Testis (tissue), 3 donors: ENCODE results near the gene EMX2. TPM values are rescaled to one million over a fixed set of nuclear protein-coding genes. Genes with fewer than 3 reads are reported as not detected.

ENCODE experiments used
- DNase-seq: peaks from one replicate; pipeline ENCODE4 v3.0.0-alpha.2; 2019
- H3K27ac ChIP-seq, 2 donors: fragments of 200-600 bp; sonication (generic); one replicate each; pipeline ENCODE4 v1.5.1; 2019
- H3K27me3 ChIP-seq: fragments of 200-600 bp; sonication (generic); one replicate; pipeline ENCODE4 v1.5.1; 2019
- H3K36me3 ChIP-seq: fragments of 200-600 bp; sonication (generic); one replicate; pipeline ENCODE4 v1.5.1; 2017; ENCODE audit warnings: low read depth; ENCODE audit errors: missing control alignments
- H3K4me1 ChIP-seq: fragments of 200-600 bp; sonication (generic); one replicate; pipeline ENCODE4 v1.5.1; 2019
- H3K4me3 ChIP-seq, 2 donors: fragments of 200-600 bp; sonication (generic); one replicate each; pipeline ENCODE4 v1.5.1; 2017 to 2019
- H3K9me3 ChIP-seq: fragments of 200-600 bp; sonication (generic); one replicate; pipeline ENCODE4 v1.5.1; 2017
- CTCF ChIP-seq, 3 experiments: fragments of 450-650 bp in 2 of 3; fragments of 200-600 bp in 1 of 3; sonication (generic) in 1 of 3; IDR thresholded peaks; one replicate each; pipeline ENCODE4 v1.5.1; 2016 to 2019; ENCODE audit warnings: antibody characterized with exemption in 3 of 3, mild to moderate bottlenecking in 2 of 3, moderate library complexity in 1 of 3
- POLR2A ChIP-seq: fragments of 450-650 bp; IDR thresholded peaks from one replicate; pipeline ENCODE4 v1.6.1; 2017; ENCODE audit warnings: antibody characterized with exemption, mild to moderate bottlenecking, moderate library complexity
- WGBS, 2 donors: methylation state at CpG; one replicate each; pipeline ENCODE4 v1.1.5; 2018; 5-methylcytosine and 5-hydroxymethylcytosine counted together
- intact Hi-C: fragments of 100-400 bp; cut with DNase I; formaldehyde crosslinking; loops from one replicate; pipeline ENCODE4 v1.15.1; 2023; ENCODE audit warnings: low total_unique reads
- polyA plus RNA-seq: library from polyadenylated mRNA; stranded (reverse); fragments of 350-450 nt; fragmentation: Illumina TruSeq; extraction: RNeasy Lipid Tissue Mini Kit (QIAGEN cat#74804); gene quantifications from one replicate; pipeline ENCODE4 v1.2.3, GENCODE V29; 2014; ENCODE audit warnings: low read depth, low replicate concordance; ENCODE audit not compliant: insufficient read depth
- total RNA-seq, 2 donors: library from RNA; depleted of rRNA; stranded (reverse); fragments of >200 nt; gene quantifications; one replicate each; pipeline ENCODE4 v1.2.3, GENCODE V29; 2016

The EMX2 gene
- total and polyA plus RNA-seq, 3 donors from 2014 or later: 1.5 to 6.9 (median 1.9) TPM

- Histone ChIP-seq H3K4me1 (no peaks in the 10 kb centered on the region), H3K27me3 (no peaks in the 10 kb centered on the region), H3K9me3 (no peaks in the 10 kb centered on the region), H3K36me3 (no peaks in the 10 kb centered on the region), H3K4me3 (no peak overlapping the region), H3K27ac (no peak overlapping the region)
- intact Hi-C loops: no loop called here
- no peak for TF ChIP-seq POLR2A
- no peak for TF ChIP-seq CTCF (IDR thresholded peaks at IDR 0.05)
- DNase-seq: no peak
- 72 to 89% methylated on average over 5 of the region's 5 CpGs for WGBS, 2 donors
Measured at GRCh38 chr10:117514971-117515370, 27.6 kb upstream of the EMX2 start.

- no peaks in the 10 kb centered on the region for H3K4me1 ChIP-seq
- TF ChIP-seq CTCF (IDR thresholded peaks at IDR 0.05) (no peak), POLR2A (no peak)
- H3K27ac ChIP-seq: no peak overlapping the region
- intact Hi-C loops: no loop called here
- WGBS, 2 donors: 67 to 68% methylated on average over 6 of the region's 6 CpGs
- H3K4me3 ChIP-seq: no peak overlapping the region
- H3K27me3 ChIP-seq: no peaks in the 10 kb centered on the region
- H3K36me3 ChIP-seq: no peaks in the 10 kb centered on the region
- DNase-seq: no peak
- no peaks in the 10 kb centered on the region for H3K9me3 ChIP-seq
Measured at GRCh38 chr10:117516681-117517080, 25.9 kb upstream of the EMX2 start.

DNA sequence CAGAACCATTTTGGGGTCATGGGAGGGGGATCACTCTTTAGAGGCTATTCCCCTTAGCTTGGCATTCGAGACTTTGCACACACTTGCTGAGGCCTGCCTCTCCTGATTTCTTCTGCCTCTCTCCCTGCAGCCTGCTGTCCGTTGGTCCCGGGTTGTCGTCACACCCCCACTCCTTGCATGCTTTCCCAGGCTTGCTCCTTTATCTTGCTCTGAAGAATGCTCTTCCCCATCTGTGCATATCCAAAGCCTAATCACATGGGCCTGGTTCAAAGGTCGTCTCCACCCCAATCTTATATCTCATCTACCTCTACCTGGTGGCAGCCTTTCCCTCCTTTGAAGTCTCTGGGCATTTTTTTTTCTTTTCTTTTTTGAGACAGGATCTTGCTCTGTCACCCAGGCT is 24.3 kb upstream of the EMX2 start:
- intact Hi-C loops: no loop called here
- WGBS, 2 donors: 70 to 80% methylated on average over 5 of the region's 5 CpGs
- H3K9me3 ChIP-seq: no peaks in the 10 kb centered on the region
- H3K4me3 ChIP-seq: no peak overlapping the region
- no peaks in the 10 kb centered on the region for H3K36me3 ChIP-seq
- H3K27me3 ChIP-seq: no peaks in the 10 kb centered on the region
- DNase-seq: no peak
- no peak overlapping the region for H3K27ac ChIP-seq
- no peak for TF ChIP-seq CTCF (IDR thresholded peaks at IDR 0.05)
- TF ChIP-seq POLR2A: no peak
- H3K4me1 ChIP-seq: no peaks in the 10 kb centered on the region

- Histone ChIP-seq H3K9me3 (no peaks in the 10 kb centered on the region), H3K36me3 (no peaks in the 10 kb centered on the region), H3K27me3 (no peaks in the 10 kb centered on the region), H3K4me1 (no peaks in the 10 kb centered on the region), H3K27ac (no peak overlapping the region), H3K4me3 (no peak overlapping the region)
- DNase-seq: no peak
- TF ChIP-seq CTCF (IDR thresholded peaks at IDR 0.05): no peak
- TF ChIP-seq POLR2A: no peak
- WGBS, 2 donors: 62 to 64% methylated on average over 8 of the region's 8 CpGs
- intact Hi-C loops: no loop called here
Measured at GRCh38 chr10:117519286-117519685, 23.3 kb upstream of the EMX2 start.

DNA sequence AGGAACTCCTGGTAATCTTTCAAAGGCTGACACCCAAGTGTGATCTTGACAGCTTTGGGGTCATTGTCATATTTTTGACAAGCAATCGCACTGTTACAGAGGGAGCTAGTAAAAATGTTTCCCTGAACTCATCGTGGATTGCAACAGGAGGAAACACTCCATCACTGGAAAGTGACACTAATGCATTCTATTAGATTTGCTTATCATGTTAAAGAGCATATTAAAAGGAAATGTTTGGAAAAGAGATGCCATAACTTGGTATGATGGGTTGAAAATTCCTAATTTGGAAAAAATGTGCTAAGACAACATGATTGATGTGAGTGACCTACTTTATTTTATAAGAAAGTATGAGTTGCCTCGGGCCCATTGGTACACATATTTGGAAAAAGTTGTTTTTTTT is 22.7 kb upstream of the EMX2 start:
- no peaks in the 10 kb centered on the region for H3K9me3 ChIP-seq
- no peaks in the 10 kb centered on the region for H3K27me3 ChIP-seq
- no peak overlapping the region for H3K27ac ChIP-seq
- DNase-seq: no peak
- H3K4me1 ChIP-seq: no peaks in the 10 kb centered on the region
- WGBS, 2 donors: 69% methylated on average over 3 of the region's 3 CpGs
- no peak overlapping the region for H3K4me3 ChIP-seq
- H3K36me3 ChIP-seq: no peaks in the 10 kb centered on the region
- TF ChIP-seq CTCF (IDR thresholded peaks at IDR 0.05): no peak
- no peak for TF ChIP-seq POLR2A
- intact Hi-C loops: no loop called here
